Heart right ventricle (tissue), 16 donors: ENCODE data around the gene NKG7. TPM values are rescaled to one million over a fixed set of nuclear protein-coding genes. Genes with fewer than 3 reads are reported as not detected.

ENCODE experiments used
- ATAC-seq, 8 donors: fragments of 200-7000 bp; cut with Tn5 transposase; one replicate each; pipeline ENCODE4 v1.9.1; 2020; ENCODE audit warnings: mild to moderate bottlenecking in 8 of 8, moderate library complexity in 8 of 8, moderate number of reproducible peaks in 1 of 8
- DNase-seq, 2 donors: peaks; one replicate each; pipeline ENCODE4 v3.0.0-alpha.2; 2020
- H3K27ac ChIP-seq, 10 donors: fragments of 200-600 bp; sonication (generic) in 2 of 10; one replicate each; pipeline versions ENCODE4 v1.5.0 to v1.8.0; 2020 to 2022; ENCODE audit warnings: mild to moderate bottlenecking in 3 of 10
- H3K27me3 ChIP-seq, 7 donors: fragments of 200-600 bp; one replicate each; pipeline ENCODE4 v1.8.0; 2021 to 2022; ENCODE audit warnings: mild to moderate bottlenecking in 2 of 7
- H3K36me3 ChIP-seq, 9 donors: fragments of 200-600 bp; sonication (generic) in 1 of 9; one replicate each; pipeline versions ENCODE4 v1.5.0 to v1.8.0; 2020 to 2022; ENCODE audit warnings: mild to moderate bottlenecking in 2 of 9
- H3K4me1 ChIP-seq, 9 donors: fragments of 200-600 bp; sonication (generic) in 1 of 9; one replicate each; pipeline versions ENCODE4 v1.5.0 to v1.8.0; 2020 to 2022; ENCODE audit warnings: mild to moderate bottlenecking in 4 of 9
- H3K4me3 ChIP-seq, 10 donors: fragments of 200-600 bp; sonication (generic) in 2 of 10; one replicate each; pipeline versions ENCODE4 v1.5.0 to v1.8.0; 2020 to 2022; ENCODE audit warnings: mild to moderate bottlenecking in 7 of 10, moderate library complexity in 2 of 10
- H3K9me3 ChIP-seq, 11 donors: fragments of 200-600 bp in 10 of 11; sonication (generic) in 2 of 11; one replicate each; pipeline versions ENCODE4 v1.5.0 to v1.8.0; 2013 to 2022; ENCODE audit warnings: mild to moderate bottlenecking in 2 of 11, control low read depth in 1 of 11, moderate library complexity in 1 of 11
- WGBS, 2 donors: extraction: QIAGEN DNeasy Blood & Tissue Kit; methylation state at CpG; one replicate each; pipeline ENCODE4 v1.1.7; 2013; ENCODE audit warnings: inconsistent platforms in 1 of 2; 5-methylcytosine and 5-hydroxymethylcytosine counted together
- intact Hi-C, 10 donors: fragments of 100-400 bp; cut with DNase I; formaldehyde crosslinking; loops; one replicate each; pipeline versions ENCODE4 v1.11.1 to v1.14.2; 2022
- polyA plus RNA-seq, 2 donors: library from polyadenylated mRNA; stranded (reverse); fragments of 200-250 nt; gene quantifications; one replicate each; pipeline ENCODE4 v1.2.3, GENCODE V29; 2013
- total RNA-seq, 10 donors: library from RNA; stranded (reverse); fragmentation: NEBNext Ultra II Directional in 3 of 10; extraction: Animal tissue kit (Norgen Biotek cat#: 25700) in 3 of 10; gene quantifications; one replicate each; pipeline versions ENCODE4 v1.2.1 to v1.2.4, GENCODE V29; 2021 to 2023
- TF ChIP-seq, protein P1 (sequence below), 9 donors: fragments of 200-600 bp; sonication (generic) in 2 of 9; IDR thresholded peaks; one replicate each; pipeline versions ENCODE4 v1.5.0 to v1.8.0; 2021 to 2022; ENCODE audit warnings: antibody characterized with exemption in 9 of 9, mild to moderate bottlenecking in 5 of 9, moderate library complexity in 1 of 9
- donor health status: Arrhythmogenic right ventricular cardiomyopathy.
- donor health status: ischemic (EF 13 %, LVEDD 7.1; RV severe dilation, severe dysfunction).
- donor health status: healthy with polysubstance abuse.
- donor health status: DM: no; HTN: yes; CAD: no.
- donor health status: DM: no; HTN: no; CAD: no.
- donor health status: ischemic (EF 25% LVEDD 6.9; RV normal size, moderate dysfunction).
- donor health status: ischemic (EF 25% LVEDD 5.7; RV mildly dilated, moderate dysfunction).
- donor health status: healthy.
- donor health status: DM: yes; HTN: yes; CAD: no.
- donor health status: Ischemic cardiomyopathy.
- donor health status: ischemic (EF 35%, LVEDD 5.7; RV mildly dilated, moderate dysfunction).
- donor health status: nonischemic (EF 11% LVEDD 7.7; RV severe dilation, severe dysfunction).
- donor health status: DM: yes; HTN: yes; CAD: no.
- donor health status: PGD.
- donor health status: ischemic (EF 29% LVEDD 5.4; RV normal size, mild dysfunction).
- donor health status: nonischemic (EF 23%, LVEDD 6.1; RV moderate dilation, normal function).

The NKG7 gene
- total and polyA plus RNA-seq, 12 donors: 0.47 to 23.1 (median 2.4) TPM

DNA sequence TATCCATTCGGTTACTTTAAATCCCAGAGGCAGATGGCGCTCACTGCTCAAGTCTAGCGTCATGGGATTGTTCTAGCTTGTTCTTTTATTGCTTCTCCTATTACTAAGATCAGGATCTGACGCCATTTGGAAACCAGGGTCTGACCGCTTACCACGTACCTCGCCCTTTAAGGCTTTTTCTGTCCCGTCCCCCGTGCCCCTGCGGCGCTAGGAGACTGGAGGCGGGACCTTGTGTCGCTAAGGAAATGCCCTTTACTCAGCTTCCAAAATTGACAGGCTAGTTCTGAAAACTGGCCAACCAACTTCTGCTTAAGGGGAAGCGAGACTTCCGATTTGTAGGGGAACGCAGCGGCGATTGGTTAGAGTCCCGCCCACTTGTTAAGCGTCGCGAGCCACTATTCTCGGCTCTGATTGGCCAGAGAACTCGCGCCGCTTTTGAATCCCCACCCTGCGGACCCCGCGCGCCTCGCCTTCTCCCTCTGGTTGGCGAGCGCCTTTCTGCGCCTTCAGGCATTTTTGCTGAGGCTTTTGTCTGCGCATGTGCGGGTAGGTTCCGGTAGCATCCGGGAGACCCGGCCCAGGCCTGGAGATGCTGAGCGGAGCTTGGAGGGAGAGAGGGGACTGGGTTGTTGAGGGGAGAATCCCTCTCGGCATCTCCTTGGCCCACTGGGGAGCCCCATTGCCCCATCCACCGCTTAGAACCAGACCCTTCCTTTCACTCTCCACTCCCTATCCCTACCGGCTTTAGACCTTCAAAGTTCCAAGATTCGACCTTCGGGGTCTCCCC is 21.8 kb upstream of the NKG7 start:
- 1 to 2% methylated on average over 45 of the region's 45 CpGs for WGBS, 2 donors
- peak overlapping the region in 9 of 10 donors; percentile 15 to 56 (median 46) for H3K4me3 ChIP-seq
- no peaks in the 10 kb centered on the region for H3K36me3 ChIP-seq
- H3K27me3 ChIP-seq: peaks cover 0 to 9% (median 0%) of the 10 kb centered on the region in 7 donors
- ATAC-seq: peak; percentile 96 to 98 (median 98)
- H3K9me3 ChIP-seq: no peaks in the 10 kb centered on the region
- H3K4me1 ChIP-seq: peaks cover 3 to 28% (median 7%) of the 10 kb centered on the region in 9 donors
- peak; percentile 86 to 96 for DNase-seq
- intact Hi-C loops: loop anchor here in 4 of 10 donors (1.0 to 10.0 kb wide), 4 partner anchors 27 to 59 kb away; partner anchors contain the start of gene ETFB (in 2 of the 4)
- H3K27ac ChIP-seq: peak overlapping the region in 9 of 10 donors; percentile 50 to 90 (median 76)
- TF ChIP-seq, protein P1, sequence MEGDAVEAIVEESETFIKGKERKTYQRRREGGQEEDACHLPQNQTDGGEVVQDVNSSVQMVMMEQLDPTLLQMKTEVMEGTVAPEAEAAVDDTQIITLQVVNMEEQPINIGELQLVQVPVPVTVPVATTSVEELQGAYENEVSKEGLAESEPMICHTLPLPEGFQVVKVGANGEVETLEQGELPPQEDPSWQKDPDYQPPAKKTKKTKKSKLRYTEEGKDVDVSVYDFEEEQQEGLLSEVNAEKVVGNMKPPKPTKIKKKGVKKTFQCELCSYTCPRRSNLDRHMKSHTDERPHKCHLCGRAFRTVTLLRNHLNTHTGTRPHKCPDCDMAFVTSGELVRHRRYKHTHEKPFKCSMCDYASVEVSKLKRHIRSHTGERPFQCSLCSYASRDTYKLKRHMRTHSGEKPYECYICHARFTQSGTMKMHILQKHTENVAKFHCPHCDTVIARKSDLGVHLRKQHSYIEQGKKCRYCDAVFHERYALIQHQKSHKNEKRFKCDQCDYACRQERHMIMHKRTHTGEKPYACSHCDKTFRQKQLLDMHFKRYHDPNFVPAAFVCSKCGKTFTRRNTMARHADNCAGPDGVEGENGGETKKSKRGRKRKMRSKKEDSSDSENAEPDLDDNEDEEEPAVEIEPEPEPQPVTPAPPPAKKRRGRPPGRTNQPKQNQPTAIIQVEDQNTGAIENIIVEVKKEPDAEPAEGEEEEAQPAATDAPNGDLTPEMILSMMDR (IDR thresholded peaks at IDR 0.05): peak in 2 of 9 donors; percentile 19 to 26

DNA sequence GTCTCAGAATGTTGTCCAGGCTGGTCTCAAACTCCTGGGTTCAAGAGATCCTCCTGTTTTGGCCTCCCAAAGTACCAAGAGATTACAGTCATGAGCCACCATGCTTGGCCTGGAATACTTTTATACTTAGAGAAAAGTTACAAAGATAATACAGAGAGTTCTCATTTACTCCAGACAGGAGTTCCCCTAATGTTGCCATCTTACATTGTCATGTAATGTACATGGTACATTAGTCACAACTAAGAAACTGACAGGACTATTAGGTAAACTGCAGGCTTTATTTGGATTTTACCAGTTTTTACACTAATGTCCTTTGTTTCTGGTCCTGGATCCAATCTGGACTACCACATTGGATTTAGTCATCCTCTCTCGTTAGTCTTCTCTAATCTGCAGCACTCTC is 20.2 kb upstream of the NKG7 start:
- ATAC-seq (no peak), DNase-seq (no peak)
- 65 to 96% methylated on average over 1 of the region's 1 CpG for WGBS, 2 donors
- H3K27me3 ChIP-seq: peaks cover 0 to 9% (median 0%) of the 10 kb centered on the region in 7 donors
- peaks cover 3 to 28% (median 7%) of the 10 kb centered on the region in 9 donors for H3K4me1 ChIP-seq
- intact Hi-C loops: loop anchor here in 1 of 10 donors (10.0 kb wide), 1 partner anchor 58 kb away; no protein-coding TSS in a partner anchor
- H3K9me3 ChIP-seq: no peaks in the 10 kb centered on the region
- no peak overlapping the region for H3K27ac ChIP-seq
- no peaks in the 10 kb centered on the region for H3K36me3 ChIP-seq
- TF ChIP-seq, protein P1 (IDR thresholded peaks at IDR 0.05): no peak
- no peak overlapping the region for H3K4me3 ChIP-seq

DNA sequence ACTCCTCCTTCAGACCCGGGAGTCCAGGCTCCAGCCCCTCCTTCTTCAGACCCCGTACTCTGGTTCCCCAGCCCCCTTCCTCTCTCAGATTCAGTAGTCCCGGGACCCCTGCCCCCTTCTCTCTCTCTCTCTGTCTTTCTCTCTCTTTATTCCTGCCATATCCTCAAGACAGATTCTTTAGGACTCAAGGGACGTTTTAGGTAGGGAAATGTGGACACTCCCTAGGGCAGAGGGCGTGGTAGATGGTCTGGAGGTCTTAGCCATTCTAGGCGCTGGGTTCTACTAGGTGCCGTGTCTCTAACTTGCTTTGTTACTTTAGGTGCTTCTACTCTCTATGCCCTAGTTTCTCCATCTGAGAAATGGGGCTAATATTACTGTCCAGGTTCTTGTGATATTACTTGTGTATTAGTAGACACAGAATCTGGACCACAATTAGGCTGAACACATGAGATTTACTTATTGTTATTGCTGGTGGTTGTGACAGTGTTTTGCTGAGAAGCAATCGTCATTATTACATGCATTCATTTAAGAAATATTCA is 18.7 kb upstream of the NKG7 start:
- TF ChIP-seq, protein P1 (IDR thresholded peaks at IDR 0.05): no peak
- H3K36me3 ChIP-seq: no peaks in the 10 kb centered on the region
- DNase-seq (no peak), ATAC-seq (no peak)
- peak overlapping the region in 1 of 10 donors; percentile 5 for H3K27ac ChIP-seq
- H3K9me3 ChIP-seq: no peaks in the 10 kb centered on the region
- H3K4me3 ChIP-seq: no peak overlapping the region
- intact Hi-C loops: loop anchor here in 1 of 10 donors (10.0 kb wide), 1 partner anchor 56 kb away; no protein-coding TSS in a partner anchor
- WGBS, 2 donors: 68% methylated on average over 8 of the region's 8 CpGs
- peaks cover 3 to 27% (median 7%) of the 10 kb centered on the region in 9 donors for H3K4me1 ChIP-seq
- peaks cover 0 to 9% (median 0%) of the 10 kb centered on the region in 7 donors for H3K27me3 ChIP-seq

- Histone ChIP-seq H3K9me3 (no peaks in the 10 kb centered on the region), H3K36me3 (no peaks in the 10 kb centered on the region), H3K4me3 (no peak overlapping the region), H3K27ac (no peak overlapping the region), H3K27me3 (peaks cover 0 to 9% (median 0%) of the 10 kb centered on the region in 7 donors), H3K4me1 (peaks cover 0 to 7% (median under 1%) of the 10 kb centered on the region in 9 donors)
- 77 to 79% methylated on average over 14 of the region's 14 CpGs for WGBS, 2 donors
- DNase-seq: no peak
- intact Hi-C loops: no loop called here
- TF ChIP-seq, protein P1 (IDR thresholded peaks at IDR 0.05): no peak
- ATAC-seq: no peak
Measured at GRCh38 chr19:51389143-51389542, 16.7 kb upstream of the NKG7 start.
